22Rv1 (cell line): ENCODE results near the gene PRR19.

Source experiments
- ZFX ChIP-seq: fragments of 450-650 bp; IDR thresholded peaks from 2 replicates; pipeline ENCODE4 v1.6.1; 2017; ENCODE audit warnings: antibody characterized with exemption, borderline replicate concordance
- TF ChIP-seq, protein P1 (sequence below): fragments of 450-650 bp; IDR thresholded peaks from 2 replicates; pipeline ENCODE4 v1.5.1; 2017; ENCODE audit warnings: mild to moderate bottlenecking

- TF ChIP-seq, protein P1, sequence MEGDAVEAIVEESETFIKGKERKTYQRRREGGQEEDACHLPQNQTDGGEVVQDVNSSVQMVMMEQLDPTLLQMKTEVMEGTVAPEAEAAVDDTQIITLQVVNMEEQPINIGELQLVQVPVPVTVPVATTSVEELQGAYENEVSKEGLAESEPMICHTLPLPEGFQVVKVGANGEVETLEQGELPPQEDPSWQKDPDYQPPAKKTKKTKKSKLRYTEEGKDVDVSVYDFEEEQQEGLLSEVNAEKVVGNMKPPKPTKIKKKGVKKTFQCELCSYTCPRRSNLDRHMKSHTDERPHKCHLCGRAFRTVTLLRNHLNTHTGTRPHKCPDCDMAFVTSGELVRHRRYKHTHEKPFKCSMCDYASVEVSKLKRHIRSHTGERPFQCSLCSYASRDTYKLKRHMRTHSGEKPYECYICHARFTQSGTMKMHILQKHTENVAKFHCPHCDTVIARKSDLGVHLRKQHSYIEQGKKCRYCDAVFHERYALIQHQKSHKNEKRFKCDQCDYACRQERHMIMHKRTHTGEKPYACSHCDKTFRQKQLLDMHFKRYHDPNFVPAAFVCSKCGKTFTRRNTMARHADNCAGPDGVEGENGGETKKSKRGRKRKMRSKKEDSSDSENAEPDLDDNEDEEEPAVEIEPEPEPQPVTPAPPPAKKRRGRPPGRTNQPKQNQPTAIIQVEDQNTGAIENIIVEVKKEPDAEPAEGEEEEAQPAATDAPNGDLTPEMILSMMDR, result no peak
- no peak for TF ChIP-seq ZFX
These were observed 22.6 kb upstream of the PRR19 start for GRCh38 chr19:42279155-42279901.
